IMR-90 (cell line): ENCODE results near the gene AJAP1. TPM values are rescaled to one million over a fixed set of nuclear protein-coding genes. Genes with fewer than 3 reads are reported as not detected.

Source experiments
- ATAC-seq: fragments of 200-7000 bp; cut with Tn5 transposase; 2 replicates; pipeline ENCODE4 v1.9.1; 2020; ENCODE audit warnings: low read depth, mild to moderate bottlenecking, moderate library complexity
- BruUV-seq: library from RNA; stranded (reverse); fragments of 400-500 nt; replicated peaks from 2 replicates; lab custom pipeline; 2021; lab: Mats Ljungman, UMichigan
- CTCF ChIA-PET: fragments of 300-600 bp; formaldehyde crosslinking; extraction: SDS; loops from one replicate; lab custom pipeline; 2021; ENCODE audit warnings: antibody characterized with exemption; lab: Yijun Ruan, JAX
- POLR2A ChIA-PET: fragments of 300-600 bp; sonication (Branson Sonifier 250); formaldehyde crosslinking; loops from one replicate; lab custom pipeline; 2022; ENCODE audit warnings: antibody characterized with exemption; ENCODE audit not compliant: unreplicated experiment; lab: Charles Lee
- DNase-seq: peaks from one replicate; pipeline ENCODE4 v3.0.0; 2013
- H2AFZ ChIP-seq: replicated peaks from 2 replicates; pipeline ENCODE3; 2013; ENCODE audit warnings: low read length, mild to moderate bottlenecking; ENCODE audit not compliant: poor library complexity
- H2AK5ac ChIP-seq: 2 replicates; pipeline ENCODE4 v1.6.1; 2013; ENCODE audit warnings: low read depth, low read length, inconsistent platforms
- H2AK9ac ChIP-seq: replicated peaks from 2 replicates; pipeline ENCODE3; 2013; ENCODE audit warnings: mild to moderate bottlenecking, low read depth, low read length, moderate library complexity; ENCODE audit not compliant: poor library complexity
- H2BK120ac ChIP-seq: 2 replicates; pipeline ENCODE4 v1.6.1; 2013; ENCODE audit warnings: low read depth, low read length, inconsistent platforms
- H2BK15ac ChIP-seq: 3 replicates; pipeline ENCODE4 v1.6.1; 2013; ENCODE audit warnings: low read depth, low read length, inconsistent platforms
- H2BK20ac ChIP-seq: 2 replicates; pipeline ENCODE4 v1.6.1; 2013; ENCODE audit warnings: low read depth, mild to moderate bottlenecking, inconsistent platforms, low read length, moderate library complexity
- H2BK5ac ChIP-seq: 2 replicates; pipeline ENCODE4 v1.6.1; 2013; ENCODE audit warnings: mild to moderate bottlenecking, low read depth, low read length, inconsistent platforms; ENCODE audit not compliant: poor library complexity, severe bottlenecking
- H3K14ac ChIP-seq: replicated peaks from 2 replicates; pipeline ENCODE4 v1.6.1; 2013; ENCODE audit warnings: low read depth, low read length, inconsistent platforms
- H3K18ac ChIP-seq: 2 replicates; pipeline ENCODE4 v1.6.1; 2013; ENCODE audit warnings: low read depth, low read length, control low read depth
- H3K23ac ChIP-seq: 2 replicates; pipeline ENCODE4 v1.6.1; 2013; ENCODE audit warnings: low read depth, low read length, inconsistent platforms
- H3K27ac ChIP-seq: 2 replicates; pipeline ENCODE4 v1.5.1; 2013; ENCODE audit warnings: mild to moderate bottlenecking, control low read depth, low read length; ENCODE audit not compliant: insufficient read depth
- H3K27me3 ChIP-seq: 2 replicates; pipeline ENCODE4 v1.6.1; 2013; ENCODE audit warnings: low read length; ENCODE audit not compliant: control insufficient read depth, insufficient read depth
- H3K36me3 ChIP-seq: 2 replicates; pipeline ENCODE4 v1.6.1; 2013; ENCODE audit warnings: low read length, mixed read lengths; ENCODE audit not compliant: control insufficient read depth, insufficient read depth
- H3K4ac ChIP-seq: 2 replicates; pipeline ENCODE4 v1.6.1; 2013; ENCODE audit warnings: low read depth, low read length, inconsistent platforms
- H3K4me1 ChIP-seq: 2 replicates; pipeline ENCODE4 v1.6.1; 2013; ENCODE audit warnings: low read length, mixed read lengths; ENCODE audit not compliant: control insufficient read depth, insufficient read depth
- H3K4me2 ChIP-seq: 2 replicates; pipeline ENCODE4 v1.6.1; 2013; ENCODE audit warnings: low read depth, mild to moderate bottlenecking, control low read depth, low read length, moderate library complexity
- H3K4me3 ChIP-seq: 2 replicates; pipeline ENCODE4 v1.5.1; 2013; ENCODE audit warnings: low read depth, mild to moderate bottlenecking, control low read depth, low read length, moderate library complexity; ENCODE audit not compliant: insufficient read depth
- H3K56ac ChIP-seq: 2 replicates; pipeline ENCODE4 v1.6.1; 2013; ENCODE audit warnings: low read length, inconsistent platforms; ENCODE audit not compliant: insufficient read depth; ENCODE audit errors: extremely low read depth
- H3K79me1 ChIP-seq, 2 experiments: 2 replicates each; pipeline ENCODE4 v1.6.1; 2013; ENCODE audit warnings: low read length in 2 of 2, inconsistent platforms in 1 of 2, low read depth in 1 of 2
- H3K9ac ChIP-seq: 2 replicates; pipeline ENCODE4 v1.6.1; 2013; ENCODE audit warnings: low read depth, low read length, control low read depth
- H3K9me1 ChIP-seq: 2 replicates; pipeline ENCODE4 v1.6.1; 2013; ENCODE audit warnings: low read length, inconsistent platforms; ENCODE audit not compliant: insufficient read depth
- H3K9me3 ChIP-seq: 2 replicates; pipeline ENCODE4 v1.6.1; 2013; ENCODE audit warnings: low read length; ENCODE audit not compliant: control insufficient read depth, insufficient read depth
- H4K20me1 ChIP-seq: 2 replicates; pipeline ENCODE4 v1.6.1; 2013; ENCODE audit warnings: low read length, inconsistent platforms; ENCODE audit not compliant: insufficient read depth
- H4K5ac ChIP-seq: 2 replicates; pipeline ENCODE4 v1.6.1; 2013; ENCODE audit warnings: mild to moderate bottlenecking, low read depth, low read length, control low read depth
- H4K8ac ChIP-seq, 2 experiments: 2 replicates each; pipeline ENCODE4 v1.6.1; 2013; ENCODE audit warnings: low read depth in 2 of 2, low read length in 2 of 2, control low read depth in 1 of 2, inconsistent platforms in 1 of 2
- H4K91ac ChIP-seq: 2 replicates; pipeline ENCODE4 v1.6.1; 2013; ENCODE audit warnings: low read depth, low read length, inconsistent platforms; ENCODE audit not compliant: insufficient read depth
- BHLHE40 ChIP-seq: fragments of 150-350 bp; IDR thresholded peaks from 2 replicates; pipeline ENCODE4 v1.6.1; 2016; ENCODE audit warnings: mild to moderate bottlenecking, low read depth, low read length
- CEBPB ChIP-seq: IDR thresholded peaks from 2 replicates; pipeline ENCODE4 v1.6.1; 2012; ENCODE audit warnings: low read depth, low read length, improper control_type of control experiment
- CHD1 ChIP-seq: IDR thresholded peaks from 2 replicates; pipeline ENCODE4 v1.6.1; 2012; ENCODE audit warnings: low read depth, low read length, improper control_type of control experiment
- FOS ChIP-seq: fragments of 150-350 bp; IDR thresholded peaks from 2 replicates; pipeline ENCODE4 v1.6.1; 2016; ENCODE audit warnings: low read depth, low read length
- MAFK ChIP-seq: IDR thresholded peaks from 2 replicates; pipeline ENCODE4 v1.6.1; 2012; ENCODE audit warnings: low read depth, low read length, improper control_type of control experiment
- MAZ ChIP-seq: IDR thresholded peaks from 2 replicates; pipeline ENCODE4 v1.6.1; 2012; ENCODE audit warnings: low read depth, mild to moderate bottlenecking, low read length, improper control_type of control experiment, moderate library complexity, borderline replicate concordance
- MXI1 ChIP-seq: IDR thresholded peaks from 2 replicates; pipeline ENCODE4 v1.6.1; 2012; ENCODE audit warnings: low read depth, mild to moderate bottlenecking, low read length, moderate library complexity, borderline replicate concordance
- NFE2L2 ChIP-seq: fragments of 150-350 bp; IDR thresholded peaks from 2 replicates; pipeline ENCODE4 v1.6.1; 2016; ENCODE audit warnings: low read depth, mild to moderate bottlenecking, low read length
- POLR2A ChIP-seq: IDR thresholded peaks from 2 replicates; pipeline ENCODE4 v1.6.1; 2012; ENCODE audit warnings: mild to moderate bottlenecking, low read depth, low read length
- RAD21 ChIP-seq: IDR thresholded peaks from 2 replicates; pipeline ENCODE4 v1.6.1; 2012; ENCODE audit warnings: low read length, improper control_type of control experiment
- RCOR1 ChIP-seq: IDR thresholded peaks from 2 replicates; pipeline ENCODE4 v1.6.1; 2012; ENCODE audit warnings: mild to moderate bottlenecking, low read length, improper control_type of control experiment; ENCODE audit not compliant: insufficient replicate concordance
- RFX5 ChIP-seq: IDR thresholded peaks from 2 replicates; pipeline ENCODE4 v1.8.0; 2012; ENCODE audit warnings: low read depth, mild to moderate bottlenecking, low read length, moderate library complexity
- SMC3 ChIP-seq: fragments of 150-350 bp; IDR thresholded peaks from 2 replicates; pipeline ENCODE4 v1.6.1; 2016; ENCODE audit warnings: low read depth, mild to moderate bottlenecking, antibody characterized with exemption, low read length, moderate library complexity
- WGBS, 2 experiments: methylation state at CpG; one replicate each; pipeline versions ENCODE4 v1.1.5 to v1.1.7; 2013; ENCODE audit warnings: missing lambda C conversion rate in 2 of 2; ENCODE audit not compliant: insufficient read length in 1 of 2; ENCODE audit errors: extremely low coverage in 2 of 2; 5-methylcytosine and 5-hydroxymethylcytosine counted together
- dilution Hi-C: fragments of 300-500 bp; cut with HindIII; formaldehyde crosslinking; loops from one replicate; pipeline ENCODE4 v1.14.3; 2018; ENCODE audit warnings: low sequenced_read_pairs; ENCODE audit not compliant: unreplicated experiment
- in situ Hi-C: fragments of 300-500 bp; cut with MboI; formaldehyde crosslinking; loops from 3 replicates; pipeline ENCODE4 v1.14.3; 2019; ENCODE audit warnings: low sequenced_read_pairs, inconsistent platforms, mixed read lengths
- intact Hi-C: fragments of 100-400 bp; cut with micrococcal nuclease; formaldehyde crosslinking; loops from 2 replicates; pipeline ENCODE4 v1.10.0; 2022
- polyA plus RNA-seq, 3 experiments: library from polyadenylated mRNA; depleted of rRNA; stranded (reverse); fragments of >200 nt; gene quantifications; 2 replicates each; pipeline ENCODE4 v1.2.3, GENCODE V29; 2012; ENCODE audit warnings: low replicate concordance in 1 of 3
- total RNA-seq: library from RNA; depleted of rRNA; stranded (reverse); fragments of >200 nt; gene quantifications from 2 replicates; pipeline ENCODE4 v1.2.3, GENCODE V29; 2012
- TF ChIP-seq, protein P1 (sequence below): conservative IDR thresholded peaks from 2 replicates; pipeline ENCODE4 v1.5.1; 2012; ENCODE audit warnings: mild to moderate bottlenecking, low read depth, low read length, improper control_type of control experiment
- TF ChIP-seq, protein P2 (sequence below): fragments of 150-350 bp; IDR thresholded peaks from 2 replicates; pipeline ENCODE4 v1.6.1; 2016; ENCODE audit warnings: low read depth, mild to moderate bottlenecking, low read length, moderate library complexity, borderline replicate concordance
- TF ChIP-seq, protein P3 (sequence below): fragments of 150-350 bp; IDR thresholded peaks from 2 replicates; pipeline ENCODE4 v1.6.1; 2017; ENCODE audit warnings: mild to moderate bottlenecking, antibody characterized with exemption, low read length, low read depth

The AJAP1 gene
- total and polyA plus RNA-seq, 2 of the 4 experiments (the other 2 are of a cell fraction): under 0.01 to 0.02 TPM

DNA sequence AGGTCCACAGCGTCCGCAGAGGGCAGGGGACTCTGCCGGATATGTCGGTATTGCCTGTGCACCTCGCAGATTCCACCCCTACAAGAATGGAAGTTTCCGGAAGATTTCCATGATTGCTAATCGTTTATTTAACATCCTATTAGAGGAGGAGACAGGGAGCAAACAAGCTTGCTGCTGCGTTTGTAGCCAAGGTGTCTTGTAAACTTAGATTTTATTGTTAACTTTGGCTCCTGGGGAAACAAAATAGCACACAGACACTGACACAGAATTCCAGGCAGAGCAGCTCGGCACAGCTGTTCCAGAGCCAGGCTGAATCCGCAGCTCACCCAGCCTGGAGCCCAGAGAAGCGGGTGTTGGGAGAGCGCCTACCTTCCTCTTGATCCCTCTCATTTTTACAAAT, 75.7 kb downstream of the AJAP1 start:
- POLR2A ChIA-PET: no interaction called here
- no peak overlapping the region for H2AK5ac ChIP-seq
- dilution Hi-C loops (no loop called here), intact Hi-C loops (no loop called here), in situ Hi-C loops (no loop called here)
- no peak overlapping the region for H2BK20ac ChIP-seq
- no peak overlapping the region for H3K9ac ChIP-seq
- no peak overlapping the region for H3K4me2 ChIP-seq
- ATAC-seq (no peak), DNase-seq (no peak)
- no peaks in the 10 kb centered on the region for H3K27me3 ChIP-seq
- H4K5ac ChIP-seq: no peak overlapping the region
- no peak overlapping the region for H3K23ac ChIP-seq
- no peak overlapping the region for H3K27ac ChIP-seq
- peaks cover 66% of the 10 kb centered on the region for H3K9me3 ChIP-seq
- no TSS peak for BruUV-seq
- no peaks in the 10 kb centered on the region for H3K79me1 ChIP-seq
- H3K36me3 ChIP-seq: no peaks in the 10 kb centered on the region
- no peak overlapping the region for H2AFZ ChIP-seq
- H3K4me3 ChIP-seq: no peak overlapping the region
- CTCF ChIA-PET: no interaction called here
- H4K20me1 ChIP-seq: no peaks in the 10 kb centered on the region
- no peak overlapping the region for H4K8ac ChIP-seq
- no peak overlapping the region for H3K14ac ChIP-seq
- no peak overlapping the region for H3K18ac ChIP-seq
- WGBS, 2 experiments: no CpG with 5 or more reads among the region's 12 CpGs
- H3K4me1 ChIP-seq: no peaks in the 10 kb centered on the region
- TF ChIP-seq RCOR1: no peak
- TF ChIP-seq NFE2L2: no peak
- TF ChIP-seq FOS: no peak
- TF ChIP-seq POLR2A: no peak
- TF ChIP-seq, protein P1, sequence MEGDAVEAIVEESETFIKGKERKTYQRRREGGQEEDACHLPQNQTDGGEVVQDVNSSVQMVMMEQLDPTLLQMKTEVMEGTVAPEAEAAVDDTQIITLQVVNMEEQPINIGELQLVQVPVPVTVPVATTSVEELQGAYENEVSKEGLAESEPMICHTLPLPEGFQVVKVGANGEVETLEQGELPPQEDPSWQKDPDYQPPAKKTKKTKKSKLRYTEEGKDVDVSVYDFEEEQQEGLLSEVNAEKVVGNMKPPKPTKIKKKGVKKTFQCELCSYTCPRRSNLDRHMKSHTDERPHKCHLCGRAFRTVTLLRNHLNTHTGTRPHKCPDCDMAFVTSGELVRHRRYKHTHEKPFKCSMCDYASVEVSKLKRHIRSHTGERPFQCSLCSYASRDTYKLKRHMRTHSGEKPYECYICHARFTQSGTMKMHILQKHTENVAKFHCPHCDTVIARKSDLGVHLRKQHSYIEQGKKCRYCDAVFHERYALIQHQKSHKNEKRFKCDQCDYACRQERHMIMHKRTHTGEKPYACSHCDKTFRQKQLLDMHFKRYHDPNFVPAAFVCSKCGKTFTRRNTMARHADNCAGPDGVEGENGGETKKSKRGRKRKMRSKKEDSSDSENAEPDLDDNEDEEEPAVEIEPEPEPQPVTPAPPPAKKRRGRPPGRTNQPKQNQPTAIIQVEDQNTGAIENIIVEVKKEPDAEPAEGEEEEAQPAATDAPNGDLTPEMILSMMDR: no peak
- no peak for TF ChIP-seq MAFK
- TF ChIP-seq MXI1: no peak
- no peak for TF ChIP-seq RFX5
- TF ChIP-seq CHD1: no peak
- no peak for TF ChIP-seq MAZ
- no peak for TF ChIP-seq RAD21
- TF ChIP-seq, protein P2, sequence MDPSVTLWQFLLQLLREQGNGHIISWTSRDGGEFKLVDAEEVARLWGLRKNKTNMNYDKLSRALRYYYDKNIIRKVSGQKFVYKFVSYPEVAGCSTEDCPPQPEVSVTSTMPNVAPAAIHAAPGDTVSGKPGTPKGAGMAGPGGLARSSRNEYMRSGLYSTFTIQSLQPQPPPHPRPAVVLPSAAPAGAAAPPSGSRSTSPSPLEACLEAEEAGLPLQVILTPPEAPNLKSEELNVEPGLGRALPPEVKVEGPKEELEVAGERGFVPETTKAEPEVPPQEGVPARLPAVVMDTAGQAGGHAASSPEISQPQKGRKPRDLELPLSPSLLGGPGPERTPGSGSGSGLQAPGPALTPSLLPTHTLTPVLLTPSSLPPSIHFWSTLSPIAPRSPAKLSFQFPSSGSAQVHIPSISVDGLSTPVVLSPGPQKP: no peak
- no peak for TF ChIP-seq SMC3
- TF ChIP-seq, protein P3, sequence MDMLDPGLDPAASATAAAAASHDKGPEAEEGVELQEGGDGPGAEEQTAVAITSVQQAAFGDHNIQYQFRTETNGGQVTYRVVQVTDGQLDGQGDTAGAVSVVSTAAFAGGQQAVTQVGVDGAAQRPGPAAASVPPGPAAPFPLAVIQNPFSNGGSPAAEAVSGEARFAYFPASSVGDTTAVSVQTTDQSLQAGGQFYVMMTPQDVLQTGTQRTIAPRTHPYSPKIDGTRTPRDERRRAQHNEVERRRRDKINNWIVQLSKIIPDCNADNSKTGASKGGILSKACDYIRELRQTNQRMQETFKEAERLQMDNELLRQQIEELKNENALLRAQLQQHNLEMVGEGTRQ: no peak
- no peak for TF ChIP-seq CEBPB
- no peak for TF ChIP-seq BHLHE40
- no peak overlapping the region for H2AK9ac ChIP-seq
- no peak overlapping the region for H3K4ac ChIP-seq
- no peak overlapping the region for H3K56ac ChIP-seq
- no peak overlapping the region for H4K91ac ChIP-seq
- H2BK5ac ChIP-seq: no peak overlapping the region
- H2BK120ac ChIP-seq: no peak overlapping the region
- no peak overlapping the region for H2BK15ac ChIP-seq
- H3K9me1 ChIP-seq: no peaks in the 10 kb centered on the region
